IPS-NIHi7 (cell line): ENCODE results near the gene STX18.
"Not testable (repeated sequence)": the region's sequence is repeated elsewhere in the genome, so short reads cannot be mapped to it uniquely, and the experiment has no call there.

ENCODE experiments used
- DNase-seq: peaks from one replicate; pipeline ENCODE4 v3.0.0; 2012; ENCODE audit warnings: mixed read lengths; ENCODE audit errors: extremely low spot score

Gene STX18

DNA sequence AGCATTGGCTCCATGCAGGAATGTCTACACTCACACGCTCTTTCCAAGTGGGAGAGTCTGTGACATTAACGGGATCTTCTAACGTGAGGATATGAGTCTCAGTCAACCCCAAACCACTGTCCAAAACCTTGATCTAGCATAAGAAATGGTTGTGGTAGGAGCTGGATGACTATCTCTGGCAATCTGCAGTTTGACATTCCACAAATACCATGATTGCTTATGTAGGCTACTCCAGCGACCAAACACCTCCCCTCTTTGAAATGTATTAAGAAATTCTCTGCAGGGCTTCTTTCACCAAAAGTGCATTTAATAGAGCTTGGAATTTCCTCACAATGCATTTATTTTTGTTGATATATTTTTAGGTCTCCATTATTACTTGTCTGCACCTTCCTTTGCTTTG lies 14.1 kb upstream of the STX18 start:
- peak; percentile 34 for DNase-seq

DNA sequence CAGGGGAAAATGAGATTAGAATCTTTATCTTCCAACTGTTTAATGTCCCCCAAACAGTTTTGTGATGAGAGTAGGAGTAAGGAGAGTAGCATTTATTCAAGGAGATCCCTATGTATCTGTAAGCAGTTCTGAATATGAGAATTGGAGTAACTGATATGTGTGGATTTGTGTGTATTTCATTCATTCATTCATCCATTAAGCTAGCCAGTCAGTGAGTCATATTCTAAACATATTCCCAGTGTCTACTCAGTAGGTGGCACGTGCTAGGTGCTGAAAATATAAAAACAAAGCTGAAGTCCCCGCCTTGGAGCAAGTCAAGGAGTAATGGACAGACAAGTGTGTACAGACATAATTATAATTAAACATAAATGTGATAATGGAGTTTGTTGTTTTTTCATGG lies 12.4 kb upstream of the STX18 start:
- DNase-seq = no peak

DNA sequence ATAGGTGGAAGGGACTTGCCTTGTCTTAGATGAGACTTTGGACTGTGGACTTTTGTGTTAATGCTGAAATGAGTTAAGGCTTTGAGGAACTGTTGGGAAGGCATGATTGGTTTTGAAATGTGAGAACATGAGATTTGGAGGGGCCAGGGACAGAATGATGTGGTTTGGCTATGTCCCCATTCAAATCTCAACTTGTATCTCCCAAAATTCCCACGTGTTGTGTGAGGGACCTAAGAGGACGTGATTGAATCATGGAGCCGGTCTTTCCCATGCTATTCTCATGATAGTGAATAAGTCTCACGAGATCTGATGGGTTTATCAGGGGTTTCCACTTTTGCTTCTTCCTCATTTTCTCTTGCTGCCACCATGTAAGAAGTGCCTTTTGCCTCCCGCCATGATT lies 10.2 kb upstream of the STX18 start:
- not testable (repeated sequence) for DNase-seq

DNA sequence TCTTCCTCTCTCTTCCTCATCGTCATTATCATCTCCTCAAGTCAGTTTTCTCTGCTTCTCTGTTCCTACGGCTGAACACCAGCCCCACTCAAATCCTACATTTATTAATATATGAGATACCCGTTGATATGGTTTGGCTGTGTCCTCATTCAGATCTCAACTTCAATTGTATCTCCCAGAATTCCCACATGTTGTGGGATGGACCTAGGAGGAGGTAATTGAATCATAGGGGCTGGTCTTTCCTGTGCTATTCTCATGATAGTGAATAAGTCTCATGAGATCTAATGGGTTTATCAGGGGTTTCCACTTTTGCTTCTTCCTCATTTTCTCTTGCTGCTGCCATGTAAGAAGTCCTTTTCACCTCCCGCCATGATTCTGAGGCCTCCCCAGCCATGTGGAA lies 8.3 kb upstream of the STX18 start:
- DNase-seq = not testable (repeated sequence)

DNA sequence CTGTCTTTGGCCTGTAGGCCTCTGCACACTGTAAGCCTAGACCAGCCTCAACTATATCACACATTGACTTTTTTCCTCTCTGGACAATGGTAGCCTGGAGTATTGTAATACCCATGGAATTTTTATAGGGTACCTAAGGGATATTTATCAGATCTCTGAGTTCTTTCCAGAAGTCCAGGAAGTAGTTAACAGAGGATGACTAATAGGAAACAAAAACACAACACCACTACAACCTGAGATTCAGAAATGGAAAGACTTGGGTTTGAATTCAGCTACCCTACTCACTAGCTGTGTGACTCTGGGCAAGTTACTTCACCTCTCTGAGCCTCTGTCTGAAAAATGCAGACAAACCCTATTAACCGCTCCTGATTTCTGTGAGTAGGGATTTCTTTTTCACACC lies 7.7 kb upstream of the STX18 start:
- DNase-seq = no peak

DNA sequence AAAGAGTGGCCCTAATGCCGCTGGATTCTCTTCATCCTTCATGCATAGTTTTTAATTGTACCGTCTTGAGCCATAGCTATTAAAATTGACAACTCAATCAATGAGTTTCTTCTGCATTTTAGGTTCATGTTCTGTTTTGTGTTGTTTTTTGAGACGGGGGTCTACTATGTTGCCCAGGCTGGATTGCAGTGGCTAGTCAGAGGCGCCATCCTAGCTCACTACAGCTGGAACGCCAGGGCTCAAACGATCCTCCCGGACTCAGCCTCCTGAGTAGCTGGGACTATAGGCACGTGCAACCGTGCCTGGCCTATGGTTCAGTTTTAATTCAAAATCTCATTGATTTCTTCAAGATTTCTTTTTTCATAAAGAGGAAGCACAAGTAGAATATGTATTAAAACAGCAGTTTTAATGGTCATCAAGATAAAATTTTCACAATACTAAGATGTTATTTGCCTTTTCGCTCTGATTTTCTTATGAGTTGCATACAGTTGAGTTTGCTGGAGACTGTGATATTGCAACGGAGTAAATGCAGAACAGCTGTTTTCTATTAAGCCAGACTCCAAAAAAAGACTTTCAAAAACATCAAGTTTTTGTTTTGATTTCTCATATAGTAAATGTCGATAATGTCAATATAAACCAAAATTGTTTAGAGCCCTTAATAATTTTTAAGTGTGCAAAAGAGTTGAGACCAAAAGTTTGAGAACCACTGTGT lies 1.1 kb upstream of the STX18 start:
- DNase-seq = no peak

DNA sequence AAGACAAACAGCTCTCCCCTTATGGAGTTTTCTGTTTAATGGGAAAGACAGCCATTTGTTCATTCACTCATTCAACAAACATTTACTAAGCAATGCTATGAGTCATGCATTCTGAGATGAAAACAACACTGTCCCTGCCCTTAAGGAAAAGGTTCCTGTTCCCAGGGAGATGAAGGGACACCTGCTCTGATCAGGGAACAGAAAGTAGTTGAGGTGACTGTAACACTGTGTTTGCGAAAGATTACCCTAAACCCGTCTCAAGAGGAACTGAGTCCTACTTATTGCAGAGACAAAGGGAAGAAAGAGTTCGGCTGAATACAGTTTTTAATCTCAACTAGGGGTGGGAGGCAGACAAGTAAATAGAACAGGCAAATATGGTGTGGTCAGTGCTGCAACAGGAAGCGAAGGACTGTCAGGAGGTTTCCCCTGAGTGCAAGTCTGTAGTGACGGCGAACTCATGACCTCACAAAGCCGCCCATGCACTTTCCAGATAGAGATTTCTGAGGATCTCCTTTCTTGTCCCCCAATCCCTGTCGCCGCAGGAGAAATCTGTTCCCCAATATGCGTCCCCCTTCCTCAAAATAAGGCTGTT lies 712 bp downstream of the STX18 start:
- DNase-seq = peak; percentile 20

DNA sequence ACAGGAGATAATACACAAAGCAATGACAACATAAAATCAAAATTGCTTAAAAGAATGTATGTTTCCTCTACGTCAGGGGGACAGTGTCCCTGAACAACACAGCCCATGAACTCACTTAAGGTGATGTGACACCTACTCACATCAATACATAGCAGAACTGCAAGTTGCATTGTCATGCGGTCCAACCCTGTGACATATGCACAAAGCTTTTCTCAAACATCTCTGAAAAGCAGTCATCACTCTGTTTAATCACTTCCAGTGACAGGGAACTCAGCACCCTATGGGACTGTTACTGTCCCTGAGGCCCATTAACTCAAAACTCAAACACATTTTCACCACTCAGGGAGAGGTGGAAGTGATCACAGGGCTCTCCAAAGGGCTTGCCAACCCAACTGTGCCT lies 2.4 kb downstream of the STX18 start:
- DNase-seq = no peak

DNA sequence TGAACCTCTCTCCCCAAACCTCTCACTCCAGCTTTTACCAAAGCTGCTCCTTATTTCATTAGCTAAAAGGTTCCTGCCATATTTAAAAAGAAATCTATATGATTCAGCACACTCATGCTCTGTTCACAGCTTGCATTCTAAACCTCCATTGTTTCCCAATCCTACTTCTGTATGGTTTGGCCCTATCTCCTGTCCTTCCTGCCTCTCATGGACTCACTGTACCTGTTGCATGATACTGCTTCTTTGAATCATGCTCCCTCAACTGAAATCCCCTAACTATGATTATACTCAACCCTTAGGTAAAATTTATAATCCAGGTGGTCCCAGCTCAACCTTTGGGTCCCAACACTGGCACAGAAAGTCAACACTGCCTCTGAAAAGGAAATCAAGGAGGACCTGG lies 6.3 kb downstream of the STX18 start:
- no peak for DNase-seq

DNA sequence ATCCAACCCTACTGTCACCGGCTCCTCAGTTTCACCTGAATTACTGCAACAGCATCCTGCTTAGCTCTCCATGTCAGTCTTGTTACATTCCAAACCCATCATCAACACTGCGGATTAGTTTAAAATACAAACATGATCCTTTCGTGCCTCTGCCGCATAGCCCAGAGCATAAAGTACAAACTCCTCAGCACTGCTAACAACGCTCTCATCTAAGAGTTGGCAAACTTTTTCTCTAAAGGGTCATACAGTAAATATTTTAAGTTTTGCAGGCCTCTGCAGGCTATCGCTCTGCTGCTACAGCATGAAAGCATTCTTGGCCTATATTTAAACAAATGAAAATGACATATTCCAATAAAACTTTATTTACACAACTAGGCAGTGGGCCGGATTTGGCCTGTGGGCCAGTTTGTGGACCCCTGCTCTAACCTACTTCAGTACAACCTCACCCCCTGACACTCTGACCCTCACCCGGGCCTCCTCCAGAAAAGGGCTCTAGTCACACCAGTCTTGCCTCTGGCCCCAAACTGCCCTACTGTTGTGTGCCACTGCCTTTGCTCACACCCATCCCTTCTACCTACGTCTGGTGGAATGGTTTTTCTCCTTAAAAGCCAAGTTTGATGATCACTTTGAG lies 7.2 kb downstream of the STX18 start:
- DNase-seq = no peak

DNA sequence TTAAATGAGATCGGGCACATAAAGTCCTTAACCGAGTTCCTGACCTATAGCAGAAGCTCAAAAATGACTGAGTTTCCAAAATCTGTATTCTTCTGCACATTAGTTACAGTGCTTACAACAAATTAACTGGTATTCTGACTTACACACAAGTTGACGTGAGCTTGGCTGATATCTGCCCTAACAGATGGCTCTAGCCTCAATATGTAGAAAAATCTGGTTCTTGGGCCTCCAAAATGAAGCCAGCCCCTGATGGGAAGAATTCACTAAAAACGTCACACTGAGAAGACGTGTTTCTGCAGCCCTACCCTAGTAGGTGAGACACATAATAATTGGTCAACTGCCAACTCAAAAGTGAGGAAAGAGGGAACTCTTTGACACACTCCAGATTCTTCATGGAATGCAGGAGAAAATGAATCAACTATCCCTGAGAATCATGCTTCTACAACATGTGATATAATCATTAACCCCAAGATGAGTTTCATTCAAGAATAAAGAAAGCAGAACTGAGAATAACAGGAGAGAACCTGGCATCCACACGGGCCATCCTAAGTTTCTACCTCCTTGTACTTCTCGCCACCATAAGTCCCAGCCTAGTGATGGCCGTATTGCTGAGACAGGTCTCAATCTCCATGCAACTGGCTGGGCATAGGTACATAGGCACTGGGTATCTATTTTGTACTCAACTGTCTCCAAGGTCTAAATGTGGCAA lies 8.2 kb downstream of the STX18 start:
- DNase-seq = no peak

DNA sequence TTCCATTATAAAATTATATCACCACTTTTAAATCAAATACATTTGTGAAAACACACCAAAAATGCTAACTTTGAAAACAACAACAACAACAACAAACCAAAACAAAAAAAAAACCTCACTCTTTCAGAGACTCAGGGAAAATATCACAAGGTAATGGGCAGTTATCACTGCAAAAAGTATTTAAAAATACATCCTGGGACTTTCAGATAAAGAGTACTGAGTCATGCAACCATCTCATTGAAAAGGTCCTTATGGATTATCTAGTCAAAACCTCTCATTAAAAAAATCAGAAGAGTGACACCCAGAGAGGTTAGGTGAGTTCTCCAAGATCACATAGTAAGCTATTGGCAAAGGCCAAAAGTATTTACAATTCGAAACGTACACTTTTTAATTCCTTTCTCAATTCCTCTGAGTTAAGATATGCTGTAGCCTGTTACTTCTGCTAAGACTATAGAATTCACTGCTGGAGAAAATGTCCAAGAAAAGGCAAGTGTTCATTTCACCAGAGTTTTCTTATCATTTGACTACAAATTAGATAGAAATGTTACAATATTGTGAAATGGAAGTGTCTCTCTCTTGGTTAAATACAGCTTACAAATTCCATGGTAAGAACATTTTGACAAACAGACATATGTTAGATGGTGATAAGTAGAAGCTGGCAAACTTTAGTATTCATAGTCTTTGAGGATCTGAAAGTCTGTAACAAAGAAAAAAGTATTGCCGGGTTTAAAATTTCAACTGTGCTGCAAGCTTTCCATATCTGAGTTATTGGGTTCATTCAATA lies 9.3 kb downstream of the STX18 start:
- no peak for DNase-seq

DNA sequence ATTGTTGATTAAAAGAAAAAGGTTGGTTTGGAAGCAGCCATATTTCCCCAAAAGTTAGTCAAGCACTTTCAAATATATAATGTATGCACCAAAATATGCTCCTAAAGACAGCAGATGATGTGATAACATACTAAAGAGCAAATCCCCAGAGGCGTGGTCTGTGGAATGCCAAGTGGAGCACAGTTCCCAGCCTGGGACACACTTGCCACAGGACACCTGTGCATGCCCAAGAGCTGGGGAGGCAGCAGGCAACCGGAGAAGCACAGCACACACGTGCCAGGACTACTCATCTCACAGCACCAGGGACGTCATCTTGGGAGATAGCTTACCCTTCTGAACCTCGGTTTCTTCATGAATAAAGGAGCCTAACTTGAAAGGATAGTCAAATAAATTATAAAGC lies 12.5 kb downstream of the STX18 start:
- DNase-seq = no peak

DNA sequence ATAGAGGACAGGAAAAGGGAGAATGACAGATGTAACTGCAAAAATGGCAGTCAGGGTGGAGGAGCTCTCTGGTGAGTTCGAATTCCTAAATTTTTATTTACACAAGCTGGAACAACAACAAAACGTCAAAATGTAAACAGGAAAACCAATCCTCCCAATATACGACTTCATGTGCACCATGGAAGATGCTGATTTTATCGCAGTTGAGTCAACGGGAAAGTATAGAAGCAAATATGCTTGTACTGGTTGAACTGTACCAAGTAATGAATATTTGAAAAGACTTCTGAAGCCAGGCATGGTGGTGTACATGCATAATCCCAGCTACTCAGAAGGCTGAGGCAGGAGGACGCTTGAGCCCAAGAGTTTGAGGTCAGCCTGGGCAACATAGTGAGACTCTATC lies 15.4 kb downstream of the STX18 start:
- DNase-seq = no peak

DNA sequence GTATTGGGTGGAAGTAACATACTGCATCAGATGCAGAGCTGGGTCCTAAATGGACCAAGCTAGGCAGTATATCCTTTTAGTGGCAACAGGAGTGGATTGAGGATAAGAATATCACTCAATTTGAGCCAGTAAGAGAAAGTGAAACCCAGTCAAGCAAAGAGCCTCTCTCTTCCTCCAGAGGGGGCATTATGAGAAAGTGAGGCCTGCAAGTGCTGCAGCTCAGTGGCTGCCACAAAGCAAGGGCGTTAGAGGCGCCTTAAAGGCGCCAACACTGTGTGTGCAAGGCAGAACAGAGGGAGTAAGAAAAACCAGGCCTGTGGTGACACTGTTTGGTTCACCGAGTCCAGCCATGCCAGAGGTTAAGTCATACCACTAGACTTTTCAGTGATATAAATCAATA lies 17.5 kb downstream of the STX18 start:
- peak; percentile 49 for DNase-seq

DNA sequence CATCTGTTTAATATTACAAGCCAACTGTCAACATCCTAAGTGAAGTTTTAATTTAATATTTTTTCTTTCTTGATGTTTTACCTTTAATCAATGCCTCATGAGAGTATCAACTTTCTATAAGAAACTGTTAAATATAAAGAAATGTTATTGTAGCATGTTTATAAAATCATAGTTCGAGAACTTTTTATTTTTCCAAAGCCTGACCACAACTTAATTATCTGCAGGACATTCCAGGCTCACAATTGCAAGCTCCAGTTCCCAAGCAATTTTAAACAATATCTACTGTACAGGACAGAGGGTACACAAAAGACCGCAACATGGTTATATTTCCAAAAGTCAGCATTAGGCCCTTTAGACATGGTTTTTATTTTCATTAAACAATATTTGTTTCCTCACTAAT lies 20.1 kb downstream of the STX18 start:
- DNase-seq = no peak

DNA sequence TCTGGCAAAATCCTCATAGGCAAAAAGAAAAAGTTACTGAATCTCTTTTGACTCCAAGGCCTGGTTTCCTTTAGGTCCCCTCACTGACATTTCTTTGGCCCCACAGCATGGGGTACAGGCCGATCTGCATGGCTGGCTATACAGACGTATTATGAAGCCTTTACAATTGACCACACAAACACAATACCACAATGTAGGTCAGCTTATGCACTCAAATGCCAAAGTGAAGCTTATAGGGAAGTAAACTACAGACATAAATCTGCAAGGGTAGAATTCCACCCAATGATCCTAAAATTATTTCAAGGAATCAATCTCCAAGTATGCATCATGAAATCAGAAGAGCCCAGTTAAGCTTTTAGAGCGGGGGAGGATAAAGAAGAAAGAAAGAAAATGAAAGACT lies 20.7 kb downstream of the STX18 start:
- no peak for DNase-seq

DNA sequence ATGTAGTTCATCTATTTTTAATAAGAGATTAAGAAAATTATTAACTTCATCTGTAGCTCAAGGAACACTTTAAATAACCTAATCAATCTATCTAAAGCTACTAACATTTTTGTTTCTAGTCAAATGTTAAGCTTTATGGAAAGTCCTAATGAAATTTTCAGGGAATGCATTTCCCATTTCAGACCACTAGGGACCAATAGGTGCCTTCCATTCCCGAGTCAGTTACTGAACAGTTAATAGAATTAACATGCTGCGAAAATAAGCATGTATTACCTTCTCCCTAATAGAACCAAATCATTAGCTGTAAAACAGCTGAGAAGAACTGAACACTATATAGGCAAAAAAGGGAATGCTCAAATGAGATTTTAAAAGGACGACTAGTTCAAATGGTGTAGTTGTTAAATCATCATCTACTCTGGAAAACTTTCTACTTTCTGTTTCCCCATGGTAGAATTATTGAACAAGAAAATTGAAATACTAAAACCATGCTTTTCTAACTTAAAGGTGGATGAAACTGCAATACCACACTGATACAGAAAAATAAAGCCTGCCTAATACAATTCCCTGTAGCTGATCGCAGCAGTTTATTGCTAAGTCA lies 22.5 kb downstream of the STX18 start:
- no peak for DNase-seq

DNA sequence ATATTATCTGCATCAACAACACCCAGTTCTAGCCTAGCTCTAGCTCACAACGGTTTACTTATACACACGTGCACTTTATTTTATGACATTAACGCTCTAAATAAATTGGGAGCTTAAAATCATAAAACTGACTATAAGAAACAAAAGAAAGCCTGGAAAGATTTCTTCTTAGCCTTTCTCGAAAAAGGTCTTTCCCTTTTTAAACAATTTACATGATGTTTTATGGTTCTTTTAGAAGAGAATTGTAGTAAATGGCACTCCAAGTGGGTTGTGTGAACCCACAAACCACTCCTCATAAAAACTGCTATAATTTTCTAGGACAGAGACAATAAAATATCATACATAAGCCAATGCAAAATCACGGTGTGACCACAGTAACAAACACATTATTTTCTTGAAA lies 23.1 kb downstream of the STX18 start:
- DNase-seq = no peak

DNA sequence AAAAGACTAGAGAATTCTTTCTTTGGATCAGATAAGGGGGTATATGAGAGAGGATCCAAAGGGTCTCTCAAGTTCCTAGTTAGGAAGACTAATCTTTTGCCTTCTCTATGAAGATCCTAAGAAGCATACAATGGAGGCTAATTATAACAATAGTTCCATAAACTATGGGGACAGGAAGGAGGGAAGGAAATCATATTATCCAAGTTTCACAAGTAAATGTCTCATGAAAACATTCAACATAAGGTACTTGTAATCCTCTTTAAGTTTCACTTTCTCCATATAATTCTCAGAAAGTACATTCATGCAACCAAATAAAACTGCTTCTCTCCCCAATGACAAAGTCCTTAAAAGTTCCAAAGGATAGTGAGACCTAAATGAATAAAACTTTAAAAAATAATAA lies 27.1 kb downstream of the STX18 start:
- no peak for DNase-seq

DNA sequence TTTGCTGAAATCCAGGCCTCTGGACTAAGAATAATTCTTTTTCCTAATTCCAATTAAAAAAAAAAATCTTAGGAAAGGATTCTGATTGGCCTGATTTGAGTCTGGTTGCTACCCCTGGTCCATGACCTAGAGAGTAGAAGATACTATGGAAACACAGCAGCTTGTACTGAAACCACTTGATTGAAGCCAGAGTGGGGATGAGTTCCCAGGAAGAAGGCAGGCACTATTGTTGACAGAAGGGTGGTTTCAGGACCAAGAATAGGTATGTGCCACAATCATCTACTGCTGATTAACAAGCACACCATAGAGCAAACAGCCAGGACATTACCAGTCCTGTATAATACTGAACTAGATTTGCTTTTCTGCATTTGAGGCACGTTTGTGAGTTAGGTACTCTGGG lies 29.6 kb downstream of the STX18 start:
- DNase-seq = no peak

DNA sequence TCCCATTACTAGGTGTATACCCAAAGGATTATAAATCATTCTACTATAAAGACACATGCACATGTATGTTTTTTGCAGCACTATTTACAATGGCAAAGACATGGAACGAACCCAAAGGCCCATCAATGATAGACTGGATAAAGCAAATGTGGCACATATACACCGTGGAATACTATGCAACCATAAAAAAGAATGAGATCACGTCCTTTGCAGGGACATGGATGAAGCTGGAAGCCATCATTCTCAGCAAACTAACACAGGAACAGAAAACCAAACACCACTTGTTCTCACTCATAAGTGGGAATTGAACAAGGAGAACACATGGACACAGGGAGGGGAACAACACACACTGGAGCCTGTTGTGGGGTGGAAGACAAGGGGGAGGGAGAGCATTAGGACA lies 31.2 kb downstream of the STX18 start:
- DNase-seq = not testable (repeated sequence)
